ENCODE results near the gene GPR37.

GPR37 gene

GRCh38 chr7:124718032-124718766, 47.4 kb downstream of the GPR37 start:
- H3K4me3 ChIP-seq (ENCODE audit: low read length): no peak overlapping the region
- TF ChIP-seq, protein P1, sequence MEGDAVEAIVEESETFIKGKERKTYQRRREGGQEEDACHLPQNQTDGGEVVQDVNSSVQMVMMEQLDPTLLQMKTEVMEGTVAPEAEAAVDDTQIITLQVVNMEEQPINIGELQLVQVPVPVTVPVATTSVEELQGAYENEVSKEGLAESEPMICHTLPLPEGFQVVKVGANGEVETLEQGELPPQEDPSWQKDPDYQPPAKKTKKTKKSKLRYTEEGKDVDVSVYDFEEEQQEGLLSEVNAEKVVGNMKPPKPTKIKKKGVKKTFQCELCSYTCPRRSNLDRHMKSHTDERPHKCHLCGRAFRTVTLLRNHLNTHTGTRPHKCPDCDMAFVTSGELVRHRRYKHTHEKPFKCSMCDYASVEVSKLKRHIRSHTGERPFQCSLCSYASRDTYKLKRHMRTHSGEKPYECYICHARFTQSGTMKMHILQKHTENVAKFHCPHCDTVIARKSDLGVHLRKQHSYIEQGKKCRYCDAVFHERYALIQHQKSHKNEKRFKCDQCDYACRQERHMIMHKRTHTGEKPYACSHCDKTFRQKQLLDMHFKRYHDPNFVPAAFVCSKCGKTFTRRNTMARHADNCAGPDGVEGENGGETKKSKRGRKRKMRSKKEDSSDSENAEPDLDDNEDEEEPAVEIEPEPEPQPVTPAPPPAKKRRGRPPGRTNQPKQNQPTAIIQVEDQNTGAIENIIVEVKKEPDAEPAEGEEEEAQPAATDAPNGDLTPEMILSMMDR (conservative IDR thresholded peaks at IDR 0.05; ENCODE audit: low read depth, low read length): no peak
- DNase-seq (ENCODE audit: low read depth): no peak

DNA sequence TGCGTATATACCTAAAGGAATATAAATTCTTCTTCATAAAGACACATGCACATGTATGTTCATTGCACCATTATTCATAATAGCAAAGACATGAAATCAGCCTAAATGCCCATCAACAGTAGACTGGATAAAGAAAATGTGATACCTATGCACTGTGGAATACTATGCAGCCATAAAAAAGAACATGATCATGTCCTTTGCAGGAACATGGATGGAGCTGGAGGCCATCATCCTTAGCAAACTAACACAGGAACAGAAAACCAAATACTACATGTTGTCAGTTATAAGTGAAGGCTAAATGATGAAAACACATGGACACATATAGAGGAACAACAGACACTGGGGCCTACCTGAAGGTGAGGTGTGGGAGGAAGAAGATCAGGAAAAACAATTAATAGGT, 48.7 kb downstream of the GPR37 start:
- H3K4me3 ChIP-seq (ENCODE audit: low read length): no peak overlapping the region
- TF ChIP-seq, protein P1 (conservative IDR thresholded peaks at IDR 0.05; ENCODE audit: low read depth, low read length): no peak
- no peak for DNase-seq (ENCODE audit: low read depth)

GRCh38 chr7:124713086-124713485, 52.5 kb downstream of the GPR37 start:
- H3K4me3 ChIP-seq (ENCODE audit: low read length): no peak overlapping the region
- DNase-seq (ENCODE audit: low read depth): no peak
- TF ChIP-seq, protein P1 (conservative IDR thresholded peaks at IDR 0.05; ENCODE audit: low read depth, low read length): no peak

- DNase-seq (ENCODE audit: low read depth): no peak
- TF ChIP-seq, protein P1 (conservative IDR thresholded peaks at IDR 0.05; ENCODE audit: low read depth, low read length): no peak
- H3K4me3 ChIP-seq (ENCODE audit: low read length): no peak overlapping the region
These were observed 53.6 kb downstream of the GPR37 start for GRCh38 chr7:124712017-124712416.

DNA sequence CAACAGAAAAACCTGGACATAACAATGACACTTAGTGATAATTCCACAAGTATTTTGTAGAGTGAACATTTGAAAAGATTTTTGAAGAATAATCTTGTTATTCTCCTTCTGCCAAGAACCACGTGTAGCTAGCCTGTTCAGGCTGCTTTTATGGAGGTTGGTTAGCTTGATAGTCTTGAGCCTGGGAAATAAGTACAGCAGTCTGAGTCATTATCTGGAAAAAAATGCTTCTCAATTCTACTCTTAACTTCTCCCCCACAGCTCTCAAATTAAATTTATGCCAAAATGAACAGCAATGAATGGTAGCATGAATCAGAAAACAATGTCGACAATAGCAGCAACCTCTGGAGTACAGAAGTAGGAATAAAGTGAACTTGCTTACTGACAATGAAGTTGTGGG, 63.2 kb downstream of the GPR37 start:
- no peak overlapping the region for H3K4me3 ChIP-seq (ENCODE audit: low read length)
- no peak for DNase-seq (ENCODE audit: low read depth)
- TF ChIP-seq, protein P1 (conservative IDR thresholded peaks at IDR 0.05; ENCODE audit: low read depth, low read length): no peak

DNA sequence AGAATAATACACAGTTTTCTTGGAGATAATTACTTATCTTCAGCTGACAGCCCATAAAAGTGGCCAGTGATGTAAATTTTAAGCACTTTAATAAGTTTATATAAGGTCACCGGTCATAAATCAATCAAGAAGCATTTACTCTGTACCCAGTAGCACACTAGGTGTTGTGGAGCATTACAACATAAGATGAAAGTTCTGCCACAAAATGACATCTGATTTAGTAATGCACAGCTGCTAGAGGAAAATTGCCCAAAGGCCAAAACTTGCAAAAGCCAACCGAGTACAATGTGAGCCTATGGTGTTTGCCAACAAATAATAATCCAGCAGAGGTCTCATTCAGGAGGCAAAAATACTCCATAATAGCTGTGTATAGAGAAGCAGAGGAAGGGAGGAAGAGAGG, 63.6 kb downstream of the GPR37 start:
- H3K4me3 ChIP-seq (ENCODE audit: low read length): no peak overlapping the region
- DNase-seq (ENCODE audit: low read depth): no peak
- TF ChIP-seq, protein P1 (conservative IDR thresholded peaks at IDR 0.05; ENCODE audit: low read depth, low read length): no peak

- DNase-seq (ENCODE audit: low read depth): no peak
- H3K4me3 ChIP-seq (ENCODE audit: low read length): no peak overlapping the region
- TF ChIP-seq, protein P1 (conservative IDR thresholded peaks at IDR 0.05; ENCODE audit: low read depth, low read length): no peak
These were observed 64.9 kb downstream of the GPR37 start for GRCh38 chr7:124700655-124701054.
